HG02970 (cell line): ENCODE measurements around the gene PRR30.
A peak's percentile ranks its signal among the peaks of the same experiment; 100 is the strongest.
"Not testable (repeated sequence)": the region's sequence is repeated elsewhere in the genome, so short reads cannot be mapped to it uniquely, and the experiment has no call there.

Source experiments
- ATAC-seq: cut with Tn5 transposase; IDR thresholded peaks from one replicate; pipeline ENCODE4 v1.9.1; 2021; ENCODE audit warnings: mild to moderate bottlenecking, moderate library complexity, moderate number of reproducible peaks; ENCODE audit not compliant: unreplicated experiment, low FRiP score

PRR30 gene

GRCh38 chr2:27139310-27139709, at the start of gene PRR30:
TSS of gene PRR30 (minus strand) at chr2:27139410. CDS start at chr2:27138329, 1,081 bp downstream.
- ATAC-seq: no peak

GRCh38 chr2:27186613-27187345, 47.6 kb upstream of the PRR30 start:
- ATAC-seq: no peak

- no peak for ATAC-seq
These were observed 46.3 kb upstream of the PRR30 start for GRCh38 chr2:27185331-27186026.

GRCh38 chr2:27184115-27184514, 44.9 kb upstream of the PRR30 start:
- no peak for ATAC-seq

GRCh38 chr2:27182346-27182745, 43.1 kb upstream of the PRR30 start:
- ATAC-seq: no peak

GRCh38 chr2:27179344-27180000, 40.3 kb upstream of the PRR30 start:
- no peak for ATAC-seq

- no peak for ATAC-seq
These were observed 39.3 kb upstream of the PRR30 start for GRCh38 chr2:27178469-27178868.

GRCh38 chr2:27177441-27178351, 38.5 kb upstream of the PRR30 start:
- no peak for ATAC-seq

GRCh38 chr2:27175781-27176180, 36.6 kb upstream of the PRR30 start:
- ATAC-seq: not testable (repeated sequence)

- ATAC-seq: no peak
These were observed 36.1 kb upstream of the PRR30 start for GRCh38 chr2:27175330-27175729.

GRCh38 chr2:27174638-27175037, 35.4 kb upstream of the PRR30 start:
- no peak for ATAC-seq

- no peak for ATAC-seq
These were observed 32.2 kb upstream of the PRR30 start for GRCh38 chr2:27171351-27171848.

GRCh38 chr2:27170581-27171337, 31.5 kb upstream of the PRR30 start:
- ATAC-seq: no peak

GRCh38 chr2:27164960-27165763, 26.0 kb upstream of the PRR30 start:
- peak; percentile 51 for ATAC-seq

- ATAC-seq: no peak
These were observed 23.2 kb upstream of the PRR30 start for GRCh38 chr2:27162151-27163121.

GRCh38 chr2:27160191-27160590, 21.0 kb upstream of the PRR30 start:
- ATAC-seq: no peak

- ATAC-seq: no peak
These were observed 20.1 kb upstream of the PRR30 start for GRCh38 chr2:27159271-27159670.

- no peak for ATAC-seq
These were observed 19.3 kb upstream of the PRR30 start for GRCh38 chr2:27158468-27158867.
